ENCODE data around the gene YES1.
A peak's percentile ranks its signal among the peaks of the same experiment; 100 is the strongest.
"Not testable (repeated sequence)": the region's sequence is repeated elsewhere in the genome, so short reads cannot be mapped to it uniquely, and the experiment has no call there.

YES1 gene

GRCh38 chr18:778194-778927 lies 33.7 kb downstream of the YES1 start:
- DNase-seq: no peak

- DNase-seq: no peak
Measured at GRCh38 chr18:777021-777420, 35.0 kb downstream of the YES1 start.

GRCh38 chr18:776044-776443 lies 36.0 kb downstream of the YES1 start:
- DNase-seq: not testable (repeated sequence)

- DNase-seq: no peak
Measured at GRCh38 chr18:774811-775210, 37.2 kb downstream of the YES1 start.

GRCh38 chr18:773980-774624 lies 37.9 kb downstream of the YES1 start:
- no peak for DNase-seq

- DNase-seq: no peak
Measured at GRCh38 chr18:770583-770961, 41.5 kb downstream of the YES1 start.

- DNase-seq: no peak
Measured at GRCh38 chr18:767961-768360, 44.1 kb downstream of the YES1 start.

GRCh38 chr18:767084-767882 lies 44.8 kb downstream of the YES1 start:
- no peak for DNase-seq

GRCh38 chr18:766550-766860 lies 45.5 kb downstream of the YES1 start:
- DNase-seq: no peak

- no peak for DNase-seq
Measured at GRCh38 chr18:765764-766549, 46.1 kb downstream of the YES1 start.

- DNase-seq: not testable (repeated sequence)
Measured at GRCh38 chr18:759864-760263, 52.2 kb downstream of the YES1 start.

GRCh38 chr18:755506-755905 lies 56.5 kb downstream of the YES1 start:
- DNase-seq: no peak

- DNase-seq: no peak
Measured at GRCh38 chr18:754656-755055, 57.4 kb downstream of the YES1 start.

- DNase-seq: no peak
Measured at GRCh38 chr18:750456-750855, 61.6 kb downstream of the YES1 start.

- no peak for DNase-seq
Measured at GRCh38 chr18:744832-745597, 67.0 kb downstream of the YES1 start.

- peak; percentile 18 for DNase-seq
Measured at GRCh38 chr18:741931-742512, 70.0 kb downstream of the YES1 start.

- no peak for DNase-seq
Measured at GRCh38 chr18:732371-732770, 79.7 kb downstream of the YES1 start.

GRCh38 chr18:731185-731584 lies 80.9 kb downstream of the YES1 start:
- no peak for DNase-seq

- no peak for DNase-seq
Measured at GRCh38 chr18:730692-731091, 81.3 kb downstream of the YES1 start.

GRCh38 chr18:730120-730519 lies 81.9 kb downstream of the YES1 start:
- not testable (repeated sequence) for DNase-seq

GRCh38 chr18:725646-726045 lies 86.4 kb downstream of the YES1 start:
- DNase-seq: no peak

GRCh38 chr18:723541-724080 lies 88.4 kb downstream of the YES1 start:
- DNase-seq: no peak
